ENCODE data around the gene PLEKHG4B. TPM values are rescaled to one million over a fixed set of nuclear protein-coding genes. Genes with fewer than 3 reads are reported as not detected.
A peak's percentile ranks its signal among the peaks of the same experiment; 100 is the strongest.

PLEKHG4B gene
- total and polyA plus RNA-seq, 2 of the 8 experiments (the other 6 are each of a cell fraction or from before 2014, with no cell fraction given), result 31.1 to 43.6 TPM

DNA sequence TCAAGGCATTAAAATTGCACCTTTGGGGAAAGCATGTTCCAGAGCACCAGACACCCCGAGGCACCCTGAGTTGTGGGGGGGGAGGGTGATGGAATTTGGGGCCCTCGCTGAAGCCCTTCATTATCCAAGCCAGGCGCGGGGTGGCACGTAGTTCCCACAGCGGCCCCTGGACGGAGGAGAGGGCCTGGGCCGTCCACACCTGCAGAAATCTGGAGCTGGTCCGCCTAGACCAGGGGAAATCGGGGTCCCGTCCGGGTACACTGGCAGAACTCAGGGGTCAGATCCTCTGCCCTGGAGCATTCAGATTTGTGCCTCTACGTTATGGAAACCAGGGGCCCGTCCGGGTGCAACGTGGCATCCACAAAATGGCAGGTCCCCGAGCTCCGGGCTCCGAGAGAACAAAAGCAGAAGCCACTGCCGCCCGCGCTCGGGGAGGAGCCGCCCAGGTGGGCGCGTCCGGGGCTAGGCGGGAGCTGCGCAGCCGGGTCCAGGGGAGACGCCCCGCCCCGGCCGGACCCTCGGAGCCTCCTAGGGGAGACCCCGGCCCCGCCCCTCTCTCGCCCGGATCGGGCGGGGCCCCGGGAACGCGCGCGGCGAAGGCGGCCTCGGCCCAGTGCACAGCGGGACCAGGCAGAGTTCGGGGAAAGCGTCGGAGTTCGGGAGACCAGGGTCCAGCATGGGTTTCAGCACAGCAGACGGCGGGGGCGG lies at the start of gene PLEKHG4B (continued):
- TF ChIP-seq YY1 (IDR thresholded peaks at IDR 0.05; ENCODE audit: low read depth, low read length) (peak; percentile 86), TAF1 (IDR thresholded peaks at IDR 0.05; ENCODE audit: low read depth, low read length) (peak; percentile 63), TCF12 (IDR thresholded peaks at IDR 0.05; ENCODE audit: low read depth, low read length) (no peak), MAX (IDR thresholded peaks at IDR 0.05) (peak; percentile 39), HDAC2 (IDR thresholded peaks at IDR 0.05; ENCODE audit: borderline replicate concordance in 1 of 2, low read depth in 2 of 2, low read length in 2 of 2) (peak in 1 of 2 experiments; percentile 33; a peak in 1 of 4 replicates), TAF7 (optimal IDR thresholded peaks at IDR 0.05; ENCODE audit: borderline replicate concordance, low read depth, low read length) (peak; percentile 31), SRF (IDR thresholded peaks at IDR 0.05; ENCODE audit: low read depth, low read length) (no peak)
- TF ChIP-seq, protein P1, sequence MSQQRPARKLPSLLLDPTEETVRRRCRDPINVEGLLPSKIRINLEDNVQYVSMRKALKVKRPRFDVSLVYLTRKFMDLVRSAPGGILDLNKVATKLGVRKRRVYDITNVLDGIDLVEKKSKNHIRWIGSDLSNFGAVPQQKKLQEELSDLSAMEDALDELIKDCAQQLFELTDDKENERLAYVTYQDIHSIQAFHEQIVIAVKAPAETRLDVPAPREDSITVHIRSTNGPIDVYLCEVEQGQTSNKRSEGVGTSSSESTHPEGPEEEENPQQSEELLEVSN (IDR thresholded peaks at IDR 0.05), result peak; percentile 40; the same call in 1 of the 2 replicates
